ENCODE results near the gene LYST. TPM values are rescaled to one million over a fixed set of nuclear protein-coding genes. Genes with fewer than 3 reads are reported as not detected.
"Not testable (repeated sequence)": the region's sequence is repeated elsewhere in the genome, so short reads cannot be mapped to it uniquely, and the experiment has no call there.

The LYST gene
- total RNA-seq, 2 experiments from 2014 or later, result 77.4 to 87.3 TPM

DNA sequence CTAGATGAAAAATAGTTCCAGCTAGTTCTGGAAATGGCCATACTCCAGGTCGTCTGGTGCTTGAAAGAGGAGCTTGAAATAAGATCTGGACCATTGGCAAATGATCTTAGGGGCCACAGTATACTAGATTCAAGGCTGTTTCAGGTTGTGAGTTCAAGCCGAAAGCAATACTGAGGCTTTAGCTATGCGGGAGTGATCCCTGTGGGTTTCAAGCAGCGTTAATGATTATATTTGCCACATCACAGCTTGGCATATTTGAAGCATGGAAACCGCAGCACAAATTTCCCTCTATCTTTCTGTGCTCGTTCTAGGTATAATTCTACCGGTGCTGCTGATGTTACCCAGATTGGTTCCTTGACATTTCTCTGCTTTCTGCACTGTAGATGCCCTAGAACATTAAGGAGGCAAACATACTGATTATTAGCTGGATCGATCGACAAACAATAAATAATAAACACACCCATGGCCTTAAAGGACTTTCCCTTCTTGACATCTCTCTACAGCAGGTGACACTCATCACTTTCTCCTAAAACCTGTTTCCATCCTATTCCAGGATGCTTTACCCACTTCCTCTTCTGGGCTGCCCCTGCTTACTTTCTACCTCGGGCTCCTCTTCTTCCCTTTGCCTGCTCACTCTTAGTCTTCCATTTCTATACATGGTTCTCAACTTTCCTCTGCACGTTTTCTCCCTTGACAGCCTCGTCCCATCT lies 40.6 kb upstream of the LYST start:
- H3K4me3 Mint-ChIP-seq, result no peak overlapping the region
- no peak overlapping the region for H3K27ac Mint-ChIP-seq
- no peaks in the 10 kb centered on the region for H3K27me3 Mint-ChIP-seq
- peaks cover 36% of the 10 kb centered on the region for H3K4me1 Mint-ChIP-seq (ENCODE audit: low read depth)
- intact Hi-C loops (cut with micrococcal nuclease), result no loop called here
- no peaks in the 10 kb centered on the region for H3K36me3 Mint-ChIP-seq (ENCODE audit: low read depth)
- TF ChIP-seq, protein P1, sequence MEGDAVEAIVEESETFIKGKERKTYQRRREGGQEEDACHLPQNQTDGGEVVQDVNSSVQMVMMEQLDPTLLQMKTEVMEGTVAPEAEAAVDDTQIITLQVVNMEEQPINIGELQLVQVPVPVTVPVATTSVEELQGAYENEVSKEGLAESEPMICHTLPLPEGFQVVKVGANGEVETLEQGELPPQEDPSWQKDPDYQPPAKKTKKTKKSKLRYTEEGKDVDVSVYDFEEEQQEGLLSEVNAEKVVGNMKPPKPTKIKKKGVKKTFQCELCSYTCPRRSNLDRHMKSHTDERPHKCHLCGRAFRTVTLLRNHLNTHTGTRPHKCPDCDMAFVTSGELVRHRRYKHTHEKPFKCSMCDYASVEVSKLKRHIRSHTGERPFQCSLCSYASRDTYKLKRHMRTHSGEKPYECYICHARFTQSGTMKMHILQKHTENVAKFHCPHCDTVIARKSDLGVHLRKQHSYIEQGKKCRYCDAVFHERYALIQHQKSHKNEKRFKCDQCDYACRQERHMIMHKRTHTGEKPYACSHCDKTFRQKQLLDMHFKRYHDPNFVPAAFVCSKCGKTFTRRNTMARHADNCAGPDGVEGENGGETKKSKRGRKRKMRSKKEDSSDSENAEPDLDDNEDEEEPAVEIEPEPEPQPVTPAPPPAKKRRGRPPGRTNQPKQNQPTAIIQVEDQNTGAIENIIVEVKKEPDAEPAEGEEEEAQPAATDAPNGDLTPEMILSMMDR (IDR thresholded peaks at IDR 0.05), result no peak
- DNase-seq (no peak), ATAC-seq (no peak)
- POLR2A ChIA-PET, result no interaction called here
- CTCF ChIA-PET, result interaction anchor here (0.8 to 1.3 kb wide), 2 partner anchors 10 to 65 kb away, joined by 3 to 4 read pairs; no protein-coding TSS in a partner anchor
- peaks cover 4% of the 10 kb centered on the region for H3K9me3 Mint-ChIP-seq

DNA sequence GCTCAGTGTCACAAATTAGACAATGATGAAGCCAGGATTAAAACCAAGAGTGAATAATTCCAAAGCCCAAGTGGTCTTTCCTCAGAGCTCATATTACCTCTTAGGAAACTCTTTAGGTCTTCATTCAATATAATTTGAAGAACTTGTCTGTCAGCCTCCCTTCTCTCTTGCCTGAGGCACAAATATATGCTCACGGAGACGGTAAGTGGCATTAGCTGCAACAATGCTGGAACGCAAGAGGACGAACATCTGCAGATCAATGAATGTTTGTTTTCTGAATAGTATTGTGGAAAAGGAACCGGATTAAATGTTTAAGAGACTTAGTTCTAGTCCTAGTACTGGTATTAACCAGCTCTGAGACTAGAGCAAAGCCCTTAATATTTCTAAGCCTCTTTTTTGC lies 39.7 kb upstream of the LYST start:
- H3K36me3 Mint-ChIP-seq (ENCODE audit: low read depth), result no peaks in the 10 kb centered on the region
- H3K4me3 Mint-ChIP-seq, result no peak overlapping the region
- peaks cover 36% of the 10 kb centered on the region for H3K4me1 Mint-ChIP-seq (ENCODE audit: low read depth)
- TF ChIP-seq, protein P1 (IDR thresholded peaks at IDR 0.05), result no peak
- ATAC-seq (no peak), DNase-seq (no peak)
- no peak overlapping the region for H3K27ac Mint-ChIP-seq
- ChIA-PET POLR2A (no interaction called here), CTCF (interaction anchor here (1.1 to 1.7 kb wide), 3 partner anchors 11 to 77 kb away, joined by 3 to 6 read pairs (median 4); no protein-coding TSS in a partner anchor)
- no peaks in the 10 kb centered on the region for H3K27me3 Mint-ChIP-seq
- peaks cover 4% of the 10 kb centered on the region for H3K9me3 Mint-ChIP-seq
- intact Hi-C loops (cut with micrococcal nuclease), result no loop called here

DNA sequence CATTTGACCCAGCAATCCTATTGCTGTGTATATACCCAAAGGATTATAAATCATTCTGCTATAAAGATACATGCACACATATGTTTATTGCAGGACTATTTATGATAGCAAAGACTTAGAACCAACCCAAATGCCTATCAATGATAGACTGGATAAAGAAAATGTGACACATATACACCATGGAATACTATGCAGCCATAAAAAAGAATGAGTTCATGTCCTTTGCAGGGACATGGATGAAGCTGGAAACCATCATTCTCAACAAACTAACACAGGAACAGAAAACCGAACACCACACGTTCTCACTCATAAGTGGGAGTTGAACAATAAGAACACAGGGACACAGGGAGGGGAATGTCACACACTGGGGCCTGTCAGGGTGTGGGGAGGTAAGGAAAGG lies 37.1 kb upstream of the LYST start:
- CTCF ChIA-PET; H3K27me3 Mint-ChIP-seq; intact Hi-C loops (cut with micrococcal nuclease); H3K36me3 Mint-ChIP-seq (ENCODE audit: low read depth); H3K4me3 Mint-ChIP-seq; DNase-seq; ATAC-seq; H3K27ac Mint-ChIP-seq; H3K9me3 Mint-ChIP-seq: not testable (repeated sequence)
- POLR2A ChIA-PET, result interaction anchor here (1.0 kb wide), 1 partner anchor 21 kb away, joined by 3 read pairs; no protein-coding TSS in a partner anchor
- peaks cover 24% of the 10 kb centered on the region for H3K4me1 Mint-ChIP-seq (ENCODE audit: low read depth)

DNA sequence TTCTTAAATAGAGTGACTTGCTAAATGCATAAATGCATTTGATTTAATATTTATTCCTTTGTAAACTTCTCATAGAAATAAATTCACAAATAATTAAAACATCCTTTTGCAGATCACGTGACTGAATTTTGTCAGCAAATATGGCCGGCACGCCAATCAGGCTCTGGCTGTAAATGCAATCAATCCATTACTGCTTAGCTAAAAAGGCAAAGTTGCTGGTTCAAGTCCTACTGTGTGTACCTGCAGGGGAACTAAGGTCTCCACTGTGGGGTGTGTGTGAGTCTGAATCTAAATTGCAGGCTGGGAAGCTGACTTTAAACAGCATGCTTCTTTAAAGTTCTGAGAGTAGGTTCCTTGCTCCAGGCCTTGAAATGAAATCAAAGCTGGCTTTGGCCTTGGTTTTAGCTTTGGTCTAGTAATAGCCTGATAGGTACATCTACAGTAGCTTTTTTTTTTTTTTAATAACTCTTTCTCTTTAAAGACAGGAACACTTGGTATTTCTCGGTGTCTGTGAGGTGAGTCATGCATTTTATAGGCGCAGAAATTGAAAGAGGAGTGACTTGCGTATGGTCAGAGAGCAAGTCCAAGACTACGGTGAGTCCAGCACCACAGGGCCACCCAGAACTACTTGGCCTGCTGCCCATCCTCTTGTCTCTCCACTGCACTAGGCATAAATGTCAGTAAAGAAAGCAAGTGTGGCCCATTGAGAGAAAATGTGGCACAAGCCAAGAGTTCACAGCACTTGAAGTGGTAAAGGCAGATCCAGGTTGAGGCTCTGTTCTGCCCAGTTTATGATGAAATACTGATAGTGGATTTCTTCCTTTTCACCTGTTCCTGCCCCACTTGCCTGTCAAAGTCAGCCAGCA lies 36.2 kb upstream of the LYST start:
- CTCF ChIA-PET, result interaction anchor here (1.1 kb wide), 1 partner anchor 69 kb away, joined by 3 read pairs; no protein-coding TSS in a partner anchor
- POLR2A ChIA-PET, result interaction anchor here (1.0 to 1.2 kb wide), 2 partner anchors 20 to 34 kb away, joined by 3 to 4 read pairs; no protein-coding TSS in a partner anchor
- H3K4me3 Mint-ChIP-seq, result no peak overlapping the region
- no peaks in the 10 kb centered on the region for H3K9me3 Mint-ChIP-seq
- H3K4me1 Mint-ChIP-seq (ENCODE audit: low read depth), result peaks cover 19% of the 10 kb centered on the region
- ATAC-seq (no peak), DNase-seq (no peak)
- TF ChIP-seq, protein P1 (IDR thresholded peaks at IDR 0.05), result no peak
- H3K27ac Mint-ChIP-seq, result no peak overlapping the region
- H3K36me3 Mint-ChIP-seq (ENCODE audit: low read depth), result no peaks in the 10 kb centered on the region
- intact Hi-C loops (cut with micrococcal nuclease), result no loop called here
- no peaks in the 10 kb centered on the region for H3K27me3 Mint-ChIP-seq

DNA sequence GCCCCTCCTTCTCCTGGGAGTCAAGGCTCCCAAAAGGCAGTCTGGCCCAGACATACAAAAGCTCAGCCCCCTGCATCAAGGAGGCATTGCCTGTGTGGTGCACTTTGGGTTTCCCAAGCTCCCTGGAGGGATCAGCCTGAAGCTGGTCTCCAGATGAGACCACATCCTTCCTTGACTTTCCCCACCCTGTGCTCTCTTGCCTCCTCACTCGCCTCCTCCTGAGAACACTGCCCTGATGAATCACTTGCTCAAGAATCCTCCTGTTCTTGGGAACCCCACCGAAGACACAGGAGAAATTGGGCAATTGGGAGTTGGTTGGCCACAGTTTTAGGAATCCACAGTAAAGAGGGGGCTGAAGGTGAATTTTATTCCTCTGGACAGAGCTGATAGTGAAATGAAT lies 34.8 kb upstream of the LYST start:
- intact Hi-C loops (cut with micrococcal nuclease), result no loop called here
- H3K4me3 Mint-ChIP-seq, result no peak overlapping the region
- TF ChIP-seq, protein P1 (IDR thresholded peaks at IDR 0.05), result no peak
- CTCF ChIA-PET, result interaction anchor here (0.8 to 1.7 kb wide), 2 partner anchors 11 to 71 kb away, joined by 4 to 7 read pairs; no protein-coding TSS in a partner anchor
- no peaks in the 10 kb centered on the region for H3K27me3 Mint-ChIP-seq
- peaks cover 15% of the 10 kb centered on the region for H3K4me1 Mint-ChIP-seq (ENCODE audit: low read depth)
- no peaks in the 10 kb centered on the region for H3K9me3 Mint-ChIP-seq
- no peak overlapping the region for H3K27ac Mint-ChIP-seq
- H3K36me3 Mint-ChIP-seq (ENCODE audit: low read depth), result no peaks in the 10 kb centered on the region
- ATAC-seq, result no peak
- no peak for DNase-seq
- POLR2A ChIA-PET, result interaction anchor here (0.6 to 1.2 kb wide), 2 partner anchors 48 to 1423 kb away, joined by 3 read pairs; no protein-coding TSS in a partner anchor
